ENCODE measurements around the gene MARK2.

- TF ChIP-seq SNAI2 (CRISPR knock-in tag; IDR thresholded peaks at IDR 0.05) = no peak
- TF ChIP-seq ZNF70 (CRISPR knock-in tag; IDR thresholded peaks at IDR 0.05) = no peak
- TF ChIP-seq PATZ1 (CRISPR knock-in tag; IDR thresholded peaks at IDR 0.05; ENCODE audit: borderline replicate concordance) = no peak
- TF ChIP-seq ZFP30 (CRISPR knock-in tag; IDR thresholded peaks at IDR 0.05) = no peak
- no peak for TF ChIP-seq ZFP3 (CRISPR knock-in tag; IDR thresholded peaks at IDR 0.05)
- TF ChIP-seq CSDC2 (CRISPR knock-in tag; IDR thresholded peaks at IDR 0.05) = no peak
- TF ChIP-seq BACH2 (CRISPR knock-in tag; IDR thresholded peaks at IDR 0.05; ENCODE audit: borderline replicate concordance) = no peak
- TF ChIP-seq PPARA (CRISPR knock-in tag; IDR thresholded peaks at IDR 0.05; ENCODE audit: borderline replicate concordance) = no peak
- no peak for TF ChIP-seq TOX (CRISPR knock-in tag; IDR thresholded peaks at IDR 0.05; ENCODE audit: borderline replicate concordance)
- no peak for TF ChIP-seq CSRNP3 (CRISPR knock-in tag; IDR thresholded peaks at IDR 0.05)
- no peak for TF ChIP-seq ISL1 (CRISPR knock-in tag; IDR thresholded peaks at IDR 0.05)
- no peak for TF ChIP-seq TCF4 (CRISPR knock-in tag; IDR thresholded peaks at IDR 0.05; ENCODE audit: borderline replicate concordance)
- no peak for TF ChIP-seq OSR1 (CRISPR knock-in tag; IDR thresholded peaks at IDR 0.05)
Observed at GRCh38 chr11:63832336-63832735, 6.6 kb upstream of the MARK2 start.
